Tibial nerve (tissue), 4 donors: ENCODE data around the gene HMCN2. TPM values are rescaled to one million over a fixed set of nuclear protein-coding genes. Genes with fewer than 3 reads are reported as not detected.

Experiments
- DNase-seq, 2 donors: peaks; one replicate each; pipeline ENCODE4 v3.0.0-alpha.2; 2019; ENCODE audit warnings: low spot score in 2 of 2
- H3K27ac ChIP-seq, 4 donors: fragments of 200-600 bp; sonication (generic) in 3 of 4; one replicate each; pipeline ENCODE4 v1.5.1; 2017 to 2019; ENCODE audit warnings: mild to moderate bottlenecking in 1 of 4
- H3K27me3 ChIP-seq, 2 donors: fragments of 200-600 bp; sonication (generic) in 1 of 2; one replicate each; pipeline versions ENCODE4 v1.5.1 to v1.6.0; 2017 to 2019
- H3K36me3 ChIP-seq, 3 donors: fragments of 200-600 bp; sonication (generic); one replicate each; pipeline ENCODE4 v1.5.1; 2018 to 2019
- H3K4me1 ChIP-seq, 4 donors: fragments of 200-600 bp; sonication (generic) in 3 of 4; one replicate each; pipeline ENCODE4 v1.5.1; 2017 to 2019
- H3K4me3 ChIP-seq, 4 donors: fragments of 200-600 bp; sonication (generic) in 3 of 4; one replicate each; pipeline ENCODE4 v1.5.1; 2017 to 2019; ENCODE audit warnings: mild to moderate bottlenecking in 1 of 4, moderate library complexity in 1 of 4
- H3K9me3 ChIP-seq, 4 donors: fragments of 200-600 bp; sonication (generic) in 3 of 4; one replicate each; pipeline ENCODE4 v1.5.1; 2017 to 2019
- CTCF ChIP-seq, 5 experiments: fragments of 200-600 bp in 3 of 5; fragments of 450-650 bp in 2 of 5; sonication (generic) in 3 of 5; IDR thresholded peaks; one replicate each; pipeline ENCODE4 v1.5.1; 2016 to 2019; ENCODE audit warnings: antibody characterized with exemption in 5 of 5, mild to moderate bottlenecking in 3 of 5, moderate library complexity in 2 of 5
- EP300 ChIP-seq, 2 donors: sonication (generic); formaldehyde crosslinking; IDR thresholded peaks; one replicate each; pipeline ENCODE4 v1.6.1; 2017; ENCODE audit warnings: antibody characterized with exemption in 2 of 2, mild to moderate bottlenecking in 1 of 2
- POLR2A ChIP-seq, 2 donors: fragments of 450-650 bp; IDR thresholded peaks; one replicate each; pipeline ENCODE4 v1.6.1; 2017; ENCODE audit warnings: antibody characterized with exemption in 2 of 2, mild to moderate bottlenecking in 2 of 2, moderate library complexity in 2 of 2
- WGBS, 2 donors: methylation state at CpG; one replicate each; pipeline ENCODE4 v1.1.5; 2018; 5-methylcytosine and 5-hydroxymethylcytosine counted together
- total RNA-seq, 4 donors: library from RNA; depleted of rRNA; stranded (reverse); fragments of >200 nt; gene quantifications; one replicate each; pipeline ENCODE4 v1.1.0, GENCODE V29; 2016

Gene HMCN2
- total RNA-seq, 4 donors from 2014 or later: 0.90 to 53.7 (median 20.3) TPM

GRCh38 chr9:130235558-130236435 lies 29.8 kb upstream of the HMCN2 start:
- H3K36me3 ChIP-seq: peaks cover 0 to 24% (median 0%) of the 10 kb centered on the region in 3 donors
- no peaks in the 10 kb centered on the region for H3K9me3 ChIP-seq
- TF ChIP-seq EP300 (IDR thresholded peaks at IDR 0.05): no peak
- TF ChIP-seq CTCF (IDR thresholded peaks at IDR 0.05): peak; percentile 94 to 100 (median 98)
- no peak for TF ChIP-seq POLR2A (IDR thresholded peaks at IDR 0.05)
- peak overlapping the region in 1 of 4 donors; percentile 13 for H3K27ac ChIP-seq
- no peak overlapping the region for H3K4me3 ChIP-seq
- DNase-seq: peak; percentile 51 to 71
- peaks cover 0 to 19% (median 0%) of the 10 kb centered on the region in 4 donors for H3K4me1 ChIP-seq
- H3K27me3 ChIP-seq: no peaks in the 10 kb centered on the region
- 38 to 46% methylated on average over 42 to 45 of the region's 45 CpGs for WGBS, 2 donors

- TF ChIP-seq POLR2A (IDR thresholded peaks at IDR 0.05) (no peak), EP300 (IDR thresholded peaks at IDR 0.05) (no peak), CTCF (IDR thresholded peaks at IDR 0.05) (no peak)
- Histone ChIP-seq H3K4me3 (no peak overlapping the region), H3K9me3 (no peaks in the 10 kb centered on the region), H3K27ac (no peak overlapping the region), H3K36me3 (peaks cover 0 to 24% (median 0%) of the 10 kb centered on the region in 3 donors), H3K4me1 (peaks cover 0 to 23% (median 0%) of the 10 kb centered on the region in 4 donors), H3K27me3 (no peaks in the 10 kb centered on the region)
- DNase-seq: no peak
- 48 to 50% methylated on average over 10 of the region's 10 CpGs for WGBS, 2 donors
These were observed 29.0 kb upstream of the HMCN2 start for GRCh38 chr9:130236436-130236985.

- H3K27ac ChIP-seq: no peak overlapping the region
- WGBS, 2 donors: 70 to 74% methylated on average over 11 of the region's 11 CpGs
- H3K4me3 ChIP-seq: no peak overlapping the region
- H3K4me1 ChIP-seq: peaks cover 0 to 23% (median 0%) of the 10 kb centered on the region in 4 donors
- no peak for DNase-seq
- no peak for TF ChIP-seq POLR2A (IDR thresholded peaks at IDR 0.05)
- TF ChIP-seq CTCF (IDR thresholded peaks at IDR 0.05): no peak
- no peak for TF ChIP-seq EP300 (IDR thresholded peaks at IDR 0.05)
- H3K36me3 ChIP-seq: peaks cover 0 to 21% (median 0%) of the 10 kb centered on the region in 3 donors
- H3K27me3 ChIP-seq: no peaks in the 10 kb centered on the region
- no peaks in the 10 kb centered on the region for H3K9me3 ChIP-seq
These were observed 28.5 kb upstream of the HMCN2 start for GRCh38 chr9:130237076-130237475.

GRCh38 chr9:130237763-130238524 lies 27.6 kb upstream of the HMCN2 start:
- Histone ChIP-seq H3K9me3 (no peaks in the 10 kb centered on the region), H3K27ac (no peak overlapping the region), H3K36me3 (peaks cover 0 to 12% (median 0%) of the 10 kb centered on the region in 3 donors), H3K4me1 (peaks cover 0 to 25% (median 0%) of the 10 kb centered on the region in 4 donors), H3K4me3 (no peak overlapping the region), H3K27me3 (no peaks in the 10 kb centered on the region)
- no peak for DNase-seq
- 70 to 81% methylated on average over 16 to 17 of the region's 17 CpGs for WGBS, 2 donors
- TF ChIP-seq POLR2A (IDR thresholded peaks at IDR 0.05) (no peak), CTCF (IDR thresholded peaks at IDR 0.05) (no peak), EP300 (IDR thresholded peaks at IDR 0.05) (no peak)
